ENCODE data around the gene DCD.

- TF ChIP-seq CTCF (IDR thresholded peaks at IDR 0.05) = no peak
- TF ChIP-seq POLR2A (IDR thresholded peaks at IDR 0.05) = no peak
- no peak for TF ChIP-seq EP300 (IDR thresholded peaks at IDR 0.05)
- no peak for TF ChIP-seq POLR2AphosphoS5 (IDR thresholded peaks at IDR 0.05)
Measured at GRCh38 chr12:54604436-54604835, 43.7 kb downstream of the DCD start.

Measured in gastroesophageal sphincter (tissue), 3 donors.